Midbrain (tissue), 1 donor: ENCODE results near the gene THAP7.
"Not testable (repeated sequence)": the region's sequence is repeated elsewhere in the genome, so short reads cannot be mapped to it uniquely, and the experiment has no call there.

Experiments used
- DNase-seq: peaks from one replicate; lab custom pipeline; 2025; lab: John Stamatoyannopoulos, UW

THAP7 gene

DNA sequence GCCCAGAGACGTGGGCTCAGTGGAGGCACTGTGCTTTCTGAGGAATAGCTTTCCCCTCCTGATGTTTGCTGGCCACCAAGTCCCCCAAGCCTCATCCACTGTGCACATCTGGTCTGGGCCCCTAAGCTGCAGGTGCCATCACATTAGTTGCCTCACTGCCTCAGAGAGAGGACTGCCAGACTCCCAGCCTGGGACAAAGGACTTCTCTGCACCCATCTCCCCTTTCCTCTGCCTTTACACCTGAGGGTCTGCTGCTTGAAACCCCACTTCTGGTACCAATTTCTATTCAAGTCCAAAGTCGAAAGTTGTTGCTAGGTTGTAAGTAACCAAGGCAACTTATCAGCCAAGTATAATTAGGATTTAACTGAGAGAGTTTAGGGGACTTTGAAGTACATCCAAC is 23.5 kb downstream of the THAP7 start:
- DNase-seq, result no peak

GRCh38 chr22:20977516-20978170 is 24.3 kb downstream of the THAP7 start:
- DNase-seq, result no peak

- no peak for DNase-seq
Measured at GRCh38 chr22:20977019-20977418, 24.9 kb downstream of the THAP7 start.

DNA sequence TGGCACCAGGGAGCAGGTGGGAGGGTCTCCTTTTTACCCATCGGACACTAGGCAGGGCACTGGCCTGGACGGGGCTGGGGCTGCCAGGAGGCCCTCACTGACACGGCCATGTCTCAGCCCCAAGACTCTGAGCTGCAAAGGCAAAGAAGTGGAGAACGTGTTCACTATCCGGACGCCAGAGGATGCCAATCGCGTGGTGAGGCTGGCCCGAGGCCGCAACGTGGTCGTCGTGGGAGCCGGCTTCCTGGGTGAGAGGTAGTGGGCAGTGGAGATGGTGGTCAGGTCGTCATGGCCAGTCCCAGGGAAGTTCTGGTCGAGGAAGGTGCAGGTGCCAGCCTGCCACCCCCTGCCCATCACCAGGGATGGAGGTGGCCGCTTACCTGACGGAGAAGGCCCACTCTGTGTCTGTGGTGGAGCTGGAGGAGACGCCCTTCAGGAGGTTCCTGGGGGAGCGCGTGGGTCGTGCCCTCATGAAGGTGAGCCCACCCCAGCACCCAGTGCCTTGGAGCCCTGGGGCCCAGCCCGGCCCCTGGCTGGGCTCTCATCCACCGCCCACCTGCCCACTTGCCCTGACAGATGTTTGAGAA is 25.5 kb downstream of the THAP7 start:
- DNase-seq, result no peak

DNA sequence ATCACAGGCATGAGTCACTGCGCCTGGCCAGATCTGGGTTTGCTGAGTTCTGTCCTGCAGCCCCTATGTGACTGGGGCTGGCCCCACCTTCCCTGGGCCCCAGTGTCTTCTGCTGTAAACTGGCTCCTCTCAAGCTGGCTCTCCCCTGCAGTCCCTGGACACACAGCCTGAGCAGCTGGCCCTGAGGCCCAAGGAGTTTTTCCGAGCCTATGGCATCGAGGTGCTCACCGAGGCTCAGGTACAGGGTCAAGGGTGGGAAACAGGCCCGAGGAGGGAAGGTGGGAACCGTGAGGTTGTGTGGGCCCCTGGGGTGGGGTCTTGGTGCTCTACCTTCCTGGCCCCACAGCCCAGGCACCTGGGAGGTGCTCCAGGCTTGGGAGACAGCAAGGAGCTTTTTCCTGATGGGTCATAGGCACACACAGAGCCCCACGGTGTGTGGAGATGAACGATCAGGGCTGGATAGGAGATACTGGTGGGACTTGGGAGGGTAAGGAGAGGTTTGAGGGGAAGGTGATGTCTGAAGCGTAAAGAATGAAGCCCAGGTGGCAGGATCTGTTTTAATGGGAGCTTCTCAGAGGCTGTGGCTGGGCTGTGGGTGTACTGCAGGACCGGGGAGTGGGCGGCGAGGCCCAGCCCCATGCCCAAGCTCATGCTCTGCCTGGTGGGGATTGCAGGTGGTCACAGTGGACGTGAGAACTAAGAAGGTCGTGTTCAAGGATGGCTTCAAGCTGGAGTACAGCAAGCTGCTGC is 26.2 kb downstream of the THAP7 start:
- no peak for DNase-seq

- no peak for DNase-seq
Measured at GRCh38 chr22:20974336-20974955, 27.5 kb downstream of the THAP7 start.

DNA sequence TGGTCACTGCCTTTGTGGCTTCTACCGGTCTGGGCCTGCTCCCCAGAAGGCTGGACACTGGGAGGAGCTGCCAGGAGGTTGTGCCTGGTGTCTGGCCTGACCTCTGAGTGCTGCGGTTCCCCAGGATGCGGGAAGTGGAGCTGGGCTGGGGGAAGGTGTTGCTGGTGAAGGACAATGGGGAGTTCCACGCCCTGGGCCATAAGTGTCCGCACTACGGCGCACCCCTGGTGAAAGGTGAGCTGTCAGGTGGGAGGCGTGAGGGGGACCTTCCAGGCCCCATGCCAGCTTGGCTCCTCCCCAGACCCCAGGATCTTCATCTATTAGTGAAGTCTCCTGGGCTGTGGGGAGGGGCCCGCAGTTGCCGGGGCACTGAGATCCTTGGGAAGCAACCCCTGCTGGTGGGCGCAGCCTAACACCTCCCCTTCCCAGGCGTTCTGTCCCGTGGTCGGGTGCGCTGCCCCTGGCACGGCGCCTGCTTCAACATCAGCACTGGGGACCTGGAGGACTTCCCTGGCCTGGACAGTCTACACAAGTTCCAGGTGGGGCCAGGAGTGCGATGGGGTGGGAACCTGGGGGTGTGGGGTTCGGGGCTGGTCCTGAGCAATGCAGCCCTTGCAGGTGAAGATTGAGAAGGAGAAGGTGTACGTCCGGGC is 28.2 kb downstream of the THAP7 start:
- DNase-seq, result no peak

GRCh38 chr22:20972933-20973577 is 28.9 kb downstream of the THAP7 start:
- no peak for DNase-seq

GRCh38 chr22:20972014-20972694 is 29.8 kb downstream of the THAP7 start:
- DNase-seq, result not testable (repeated sequence)

GRCh38 chr22:20970939-20971657 is 30.8 kb downstream of the THAP7 start:
- no peak for DNase-seq

GRCh38 chr22:20968281-20968977 is 33.5 kb downstream of the THAP7 start:
- no peak for DNase-seq

- DNase-seq, result peak; percentile 23
Measured at GRCh38 chr22:20967697-20968211, 34.2 kb downstream of the THAP7 start.

DNA sequence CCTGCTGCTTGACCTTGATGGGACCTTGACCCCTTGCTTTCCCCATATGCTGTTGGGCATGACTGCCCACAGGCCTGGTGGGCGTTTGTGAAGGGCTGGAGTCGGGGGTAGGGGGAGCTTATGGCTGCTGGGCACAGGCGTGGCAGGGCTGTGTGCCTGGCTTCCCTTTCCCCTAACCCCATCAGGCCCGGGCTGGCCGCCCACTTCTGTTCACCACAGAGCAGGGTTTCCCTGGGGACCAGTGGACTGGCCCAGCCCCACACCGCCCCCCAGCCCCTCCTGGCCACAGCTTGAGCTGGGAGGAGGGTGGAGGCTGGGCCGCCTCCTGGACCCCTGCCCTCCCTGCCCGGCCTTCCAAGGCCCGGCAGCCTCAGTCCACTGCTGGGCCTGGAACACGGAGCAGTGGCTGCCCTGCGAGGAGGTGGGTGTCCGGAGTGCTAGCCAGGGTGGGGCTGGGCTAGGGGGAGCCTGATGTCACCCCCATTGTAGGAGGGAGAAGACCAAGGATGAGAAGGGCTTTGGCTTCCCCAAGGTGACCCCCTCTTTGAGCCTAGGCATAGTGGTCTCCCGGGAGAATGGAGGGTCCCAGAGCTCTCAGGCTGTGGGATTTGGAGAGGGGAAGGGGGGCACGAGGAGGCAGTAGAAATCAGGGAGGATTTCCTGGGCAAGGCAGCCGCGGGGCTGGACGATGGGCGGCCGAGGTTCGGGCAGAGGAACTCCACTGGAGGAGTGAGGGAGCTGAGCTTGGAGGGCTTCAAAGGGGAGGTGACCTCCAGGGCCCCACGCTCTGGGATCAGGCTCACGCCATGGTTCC is 34.8 kb downstream of the THAP7 start, which contains the start of gene AIFM3:
Gene AIFM3 (plus strand): TSS at position 373 of the 814 bp plus-strand sequence. CDS start 690 bp downstream, outside the sequence.
- peak; percentile 59 for DNase-seq

DNA sequence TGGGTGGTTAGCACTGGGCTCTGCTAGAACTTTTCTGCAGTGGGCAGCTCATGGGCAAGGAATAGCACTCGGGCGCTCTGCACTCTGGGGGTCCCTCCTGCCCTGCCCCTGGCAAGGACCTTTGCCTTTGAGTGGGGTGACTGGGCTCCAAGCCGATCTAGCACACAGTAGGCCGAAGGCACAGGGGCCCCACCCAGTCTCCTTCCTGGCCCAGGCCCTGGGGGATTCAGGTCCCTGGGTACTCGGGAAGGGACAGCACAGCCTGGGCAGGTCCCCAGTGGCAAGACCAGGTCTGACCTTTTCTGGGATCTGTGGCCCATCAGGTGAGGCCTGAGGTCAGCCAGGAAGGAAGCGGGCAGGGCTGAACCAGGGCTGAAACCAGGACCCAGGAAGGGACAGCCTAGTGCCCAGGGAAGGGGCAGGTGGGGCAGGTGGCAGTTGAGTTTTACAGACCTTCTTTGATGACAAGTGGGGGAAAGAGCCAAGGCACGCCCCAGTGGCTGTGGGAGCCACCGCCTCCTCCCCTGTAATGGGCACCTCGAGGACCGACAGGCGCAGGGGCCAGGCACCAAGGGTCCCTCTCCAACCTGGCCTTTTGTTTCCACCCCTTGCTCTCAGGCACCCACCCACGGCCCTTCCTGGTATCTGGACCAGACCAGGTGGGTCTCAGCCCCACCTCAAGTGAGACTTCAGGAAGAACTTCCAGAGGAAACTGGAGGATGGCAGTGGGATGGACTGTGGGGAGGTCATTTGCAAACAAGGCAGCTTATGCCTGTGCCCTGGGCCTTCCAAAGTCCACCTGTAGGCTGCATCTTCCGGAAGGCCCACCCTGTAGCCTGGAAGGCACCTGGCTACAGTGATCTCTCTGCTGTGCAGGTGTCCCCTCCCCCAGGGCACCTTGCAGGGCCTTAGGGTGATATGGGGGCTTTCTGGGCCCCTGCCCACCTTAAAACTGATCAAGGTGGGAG is 35.7 kb downstream of the THAP7 start:
- no peak for DNase-seq

GRCh38 chr22:20965104-20965887 is 36.6 kb downstream of the THAP7 start:
- no peak for DNase-seq

DNA sequence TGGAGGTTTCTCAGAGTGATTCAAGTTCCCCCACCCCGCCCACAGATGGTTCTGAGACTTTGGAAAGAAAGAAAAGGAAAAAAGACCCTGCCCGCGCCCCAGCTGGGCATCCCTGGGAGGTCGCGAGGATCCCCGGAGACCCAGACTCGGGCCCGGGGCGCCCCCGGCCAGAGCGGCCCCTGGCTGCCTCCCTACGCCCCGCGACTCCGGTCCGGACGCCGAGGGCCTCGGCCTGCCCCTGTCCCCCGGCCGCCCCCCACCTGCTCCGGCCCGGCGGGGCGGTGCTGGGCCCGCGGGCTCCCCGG is 37.2 kb downstream of the THAP7 start:
- DNase-seq, result no peak
